Endothelial cell of umbilical vein (primary cell): ENCODE measurements around the gene TAPBPL. TPM values are rescaled to one million over a fixed set of nuclear protein-coding genes. Genes with fewer than 3 reads are reported as not detected.

Experiments
- BruUV-seq: library from RNA; stranded (reverse); fragments of 400-500 nt; replicated peaks from 2 replicates; lab custom pipeline; 2021; lab: Mats Ljungman, UMichigan
- CTCF ChIA-PET: fragments of 300-600, 350-600 bp; sonication (Branson Sonifier 250); formaldehyde crosslinking; loops from one replicate; lab custom pipeline; 2021; ENCODE audit warnings: antibody characterized with exemption, inconsistent platforms; lab: Charles Lee
- POLR2A ChIA-PET: fragments of 300-600, 350-600 bp; sonication (Branson Sonifier 250); formaldehyde crosslinking; loops from one replicate; lab custom pipeline; 2021; ENCODE audit warnings: antibody characterized with exemption, inconsistent platforms; lab: Charles Lee
- DNase-seq: peaks from one replicate; pipeline ENCODE4 v3.0.0-alpha.2; 2011; ENCODE audit warnings: low read depth, low spot score
- FAIRE-seq: peaks from 2 replicates; lab custom pipeline; 2011; peaks lifted over from hg19 to GRCh38; lab: Jason Lieb, UNC
- H2AFZ ChIP-seq: 2 replicates; pipeline ENCODE4 v1.6.0; 2012; ENCODE audit warnings: low read depth, low read length, control low read depth, inconsistent platforms
- H3K27ac ChIP-seq: 2 replicates; pipeline ENCODE4 v1.5.1; 2011; ENCODE audit warnings: low read depth, mild to moderate bottlenecking, control low read depth, low read length, moderate library complexity; ENCODE audit not compliant: insufficient read depth
- H3K27me3 ChIP-seq, 2 experiments: 2 replicates each; pipeline versions ENCODE4 v1.6.0 to v1.6.1; 2011; ENCODE audit warnings: low read length in 2 of 2, mixed read lengths in 1 of 2; ENCODE audit not compliant: control insufficient read depth in 2 of 2, insufficient read depth in 2 of 2
- H3K36me3 ChIP-seq, 2 experiments: 2 replicates in 1 of 2; 3 replicates in 1 of 2; pipeline ENCODE4 v1.5.1; 2011; ENCODE audit warnings: low read length in 2 of 2, mild to moderate bottlenecking in 1 of 2, moderate library complexity in 1 of 2; ENCODE audit not compliant: control insufficient read depth in 2 of 2, insufficient read depth in 2 of 2; ENCODE audit errors: extremely low read depth in 1 of 2
- H3K4me1 ChIP-seq: 3 replicates; pipeline ENCODE4 v1.5.1; 2011; ENCODE audit warnings: mild to moderate bottlenecking, low read length; ENCODE audit not compliant: control insufficient read depth, insufficient read depth; ENCODE audit errors: extremely low read depth
- H3K4me2 ChIP-seq: 2 replicates; pipeline ENCODE4 v1.6.1; 2011; ENCODE audit warnings: low read length, control low read depth, mixed read lengths; ENCODE audit not compliant: insufficient read depth
- H3K4me3 ChIP-seq, 3 experiments: fragments of 200-600 bp in 1 of 3; sonication (generic), shearing (Covaris generic) in 1 of 3; replicated peaks in 1 of 3; 2 replicates each; pipeline ENCODE4 v1.5.1; 2011 to 2016; ENCODE audit warnings: control low read depth in 3 of 3, low read length in 3 of 3, mild to moderate bottlenecking in 2 of 3, inconsistent platforms in 1 of 3, low read depth in 1 of 3, moderate library complexity in 1 of 3; ENCODE audit not compliant: insufficient read depth in 1 of 3
- H3K79me2 ChIP-seq: 2 replicates; pipeline ENCODE4 v1.6.0; 2012; ENCODE audit warnings: low read length, inconsistent platforms; ENCODE audit not compliant: control insufficient read depth, insufficient read depth
- H3K9ac ChIP-seq: replicated peaks from 2 replicates; pipeline ENCODE3; 2011; ENCODE audit warnings: low read length, control low read depth; ENCODE audit not compliant: insufficient read depth; ENCODE audit errors: extremely low read depth
- H3K9me1 ChIP-seq: replicated peaks from 3 replicates; pipeline ENCODE4 v1.6.0; 2011; ENCODE audit warnings: mild to moderate bottlenecking, low read length; ENCODE audit not compliant: control insufficient read depth, insufficient read depth; ENCODE audit errors: extremely low read depth
- H3K9me3 ChIP-seq: replicated peaks from 2 replicates; pipeline ENCODE4 v1.5.1; 2012; ENCODE audit warnings: low read length, inconsistent platforms; ENCODE audit not compliant: control insufficient read depth, insufficient read depth
- H4K20me1 ChIP-seq: replicated peaks from 2 replicates; pipeline ENCODE3; 2011; ENCODE audit warnings: mild to moderate bottlenecking, low read length; ENCODE audit not compliant: control insufficient read depth, insufficient read depth; ENCODE audit errors: extremely low read depth
- CTCF ChIP-seq, 2 donors: IDR thresholded peaks; 1 replicate in 1 of 2; 2 replicates in 1 of 2; pipeline ENCODE4 v1.5.1; 2011; ENCODE audit warnings: low read length in 2 of 2, mild to moderate bottlenecking in 2 of 2, moderate library complexity in 2 of 2, control low read depth in 1 of 2, inconsistent platforms in 1 of 2, low read depth in 1 of 2; ENCODE audit not compliant: insufficient read depth in 1 of 2; ENCODE audit errors: extremely low read depth in 1 of 2
- EZH2 ChIP-seq: IDR thresholded peaks from 2 replicates; pipeline ENCODE4 v1.6.1; 2012; ENCODE audit warnings: borderline replicate concordance, low read depth, mild to moderate bottlenecking, moderate library complexity, low read length, inconsistent platforms; ENCODE audit not compliant: severe bottlenecking
- FOS ChIP-seq: IDR thresholded peaks from 2 replicates; pipeline ENCODE4 v1.6.1; 2011; ENCODE audit warnings: mild to moderate bottlenecking, low read length, moderate library complexity, borderline replicate concordance; ENCODE audit not compliant: insufficient read depth
- GATA2 ChIP-seq: IDR thresholded peaks from 2 replicates; pipeline ENCODE4 v1.7.0; 2011; ENCODE audit warnings: low read depth, mild to moderate bottlenecking, moderate library complexity, mixed read lengths, low read length; ENCODE audit not compliant: insufficient read length, insufficient read depth
- JUN ChIP-seq: IDR thresholded peaks from 2 replicates; pipeline ENCODE4 v1.6.1; 2011; ENCODE audit warnings: borderline replicate concordance, low read depth; ENCODE audit not compliant: insufficient read length, insufficient read depth
- MAX ChIP-seq: IDR thresholded peaks from 2 replicates; pipeline ENCODE4 v1.6.1; 2011; ENCODE audit not compliant: insufficient read depth, insufficient read length
- MYC ChIP-seq: IDR thresholded peaks from one replicate; pipeline ENCODE4 v1.6.1; 2011; ENCODE audit warnings: mild to moderate bottlenecking, low read depth, low read length
- POLR2A ChIP-seq: IDR thresholded peaks from 2 replicates; pipeline ENCODE4 v1.6.1; 2012; ENCODE audit warnings: low read depth, mild to moderate bottlenecking, control low read depth, low read length
- POLR2AphosphoS5 ChIP-seq: IDR thresholded peaks from 2 replicates; pipeline ENCODE4 v1.6.1; 2012; ENCODE audit warnings: low read depth, mild to moderate bottlenecking, control low read depth, low read length, moderate library complexity; ENCODE audit not compliant: insufficient read depth
- dilution Hi-C: fragments of 300-500 bp; cut with MboI; formaldehyde crosslinking; loops from one replicate; pipeline ENCODE4 v1.15.0; 2019; ENCODE audit warnings: low sequenced_read_pairs; ENCODE audit not compliant: extremely low pct_ligation_motif_present
- intact Hi-C: fragments of 100-400 bp; cut with micrococcal nuclease; formaldehyde crosslinking; loops from one replicate; pipeline ENCODE4 v1.10.0; 2022
- polyA plus RNA-seq, 4 experiments: library from polyadenylated mRNA; depleted of rRNA in 3 of 4; stranded (reverse) in 3 of 4; unstranded in 1 of 4; fragments of >200 nt; gene quantifications; 2 replicates each; pipeline versions ENCODE4 v1.2.1 to v1.2.3, GENCODE V29; 2011 to 2012; ENCODE audit warnings: missing spikeins in 1 of 4
- total RNA-seq: library from RNA; stranded (reverse); gene quantifications from 2 replicates; pipeline ENCODE4 v1.2.3, GENCODE V29; 2021

Gene TAPBPL
- total and polyA plus RNA-seq, 2 donors (not counting 3 experiments of a cell fraction or from before 2014, with no cell fraction given) = 11.7 to 28.6 TPM

GRCh38 chr12:6438345-6438744, 13.5 kb upstream of the TAPBPL start:
- dilution Hi-C loops (no loop called here), intact Hi-C loops (no loop called here)
- H3K36me3 ChIP-seq = no peaks in the 10 kb centered on the region
- no peak overlapping the region for H2AFZ ChIP-seq
- no peaks in the 10 kb centered on the region for H3K9me1 ChIP-seq
- no peak for FAIRE-seq
- CTCF ChIA-PET = interaction anchor here (0.8 to 2.0 kb wide), 3 partner anchors 11 to 46 kb away, joined by 3 to 11 read pairs (median 6); no protein-coding TSS in a partner anchor
- H3K4me3 ChIP-seq = no peak overlapping the region
- H3K9ac ChIP-seq = no peak overlapping the region
- no peaks in the 10 kb centered on the region for H3K4me1 ChIP-seq
- no peaks in the 10 kb centered on the region for H3K79me2 ChIP-seq
- no peak overlapping the region for H3K4me2 ChIP-seq
- no peak overlapping the region for H3K27ac ChIP-seq
- BruUV-seq = no TSS peak
- POLR2A ChIA-PET = no interaction called here
- no peaks in the 10 kb centered on the region for H4K20me1 ChIP-seq
- no peaks in the 10 kb centered on the region for H3K27me3 ChIP-seq
- TF ChIP-seq MAX (no peak), FOS (no peak), JUN (no peak), EZH2 (no peak), CTCF (IDR thresholded peaks at IDR 0.05; ENCODE audit: extremely low read depth in 1 of 2, insufficient read depth in 1 of 2, low read depth in 1 of 2, low read length in 2 of 2) (no peak)
- no peak for DNase-seq
- no peaks in the 10 kb centered on the region for H3K9me3 ChIP-seq

GRCh38 chr12:6440391-6440790, 11.5 kb upstream of the TAPBPL start:
- BruUV-seq = no TSS peak
- intact Hi-C loops (no loop called here), dilution Hi-C loops (no loop called here)
- H3K27me3 ChIP-seq = no peaks in the 10 kb centered on the region
- DNase-seq (no peak), FAIRE-seq (no peak)
- no peaks in the 10 kb centered on the region for H3K4me1 ChIP-seq
- H3K9me1 ChIP-seq = no peaks in the 10 kb centered on the region
- POLR2A ChIA-PET = no interaction called here
- TF ChIP-seq MAX (no peak), GATA2 (no peak), POLR2A (no peak), JUN (no peak), CTCF (IDR thresholded peaks at IDR 0.05; ENCODE audit: extremely low read depth in 1 of 2, insufficient read depth in 1 of 2, low read depth in 1 of 2, low read length in 2 of 2) (no peak), POLR2AphosphoS5 (no peak), FOS (no peak), EZH2 (no peak), MYC (no peak)
- no peak overlapping the region for H2AFZ ChIP-seq
- H3K79me2 ChIP-seq = no peaks in the 10 kb centered on the region
- CTCF ChIA-PET = interaction anchor here (0.8 to 2.6 kb wide), 3 partner anchors 16 to 25 kb away, joined by 3 to 8 read pairs (median 8); no protein-coding TSS in a partner anchor
- no peak overlapping the region for H3K4me2 ChIP-seq
- no peak overlapping the region for H3K9ac ChIP-seq
- H3K9me3 ChIP-seq = no peaks in the 10 kb centered on the region
- no peaks in the 10 kb centered on the region for H3K36me3 ChIP-seq
- H3K4me3 ChIP-seq = no peak overlapping the region
- H3K27ac ChIP-seq = no peak overlapping the region
- no peaks in the 10 kb centered on the region for H4K20me1 ChIP-seq
